HG02970 (cell line): ENCODE results near the gene SF3A2.

Experiments
- ATAC-seq: cut with Tn5 transposase; IDR thresholded peaks from one replicate; pipeline ENCODE4 v1.9.1; 2021; ENCODE audit warnings: mild to moderate bottlenecking, moderate library complexity, moderate number of reproducible peaks; ENCODE audit not compliant: unreplicated experiment, low FRiP score

SF3A2 gene

DNA sequence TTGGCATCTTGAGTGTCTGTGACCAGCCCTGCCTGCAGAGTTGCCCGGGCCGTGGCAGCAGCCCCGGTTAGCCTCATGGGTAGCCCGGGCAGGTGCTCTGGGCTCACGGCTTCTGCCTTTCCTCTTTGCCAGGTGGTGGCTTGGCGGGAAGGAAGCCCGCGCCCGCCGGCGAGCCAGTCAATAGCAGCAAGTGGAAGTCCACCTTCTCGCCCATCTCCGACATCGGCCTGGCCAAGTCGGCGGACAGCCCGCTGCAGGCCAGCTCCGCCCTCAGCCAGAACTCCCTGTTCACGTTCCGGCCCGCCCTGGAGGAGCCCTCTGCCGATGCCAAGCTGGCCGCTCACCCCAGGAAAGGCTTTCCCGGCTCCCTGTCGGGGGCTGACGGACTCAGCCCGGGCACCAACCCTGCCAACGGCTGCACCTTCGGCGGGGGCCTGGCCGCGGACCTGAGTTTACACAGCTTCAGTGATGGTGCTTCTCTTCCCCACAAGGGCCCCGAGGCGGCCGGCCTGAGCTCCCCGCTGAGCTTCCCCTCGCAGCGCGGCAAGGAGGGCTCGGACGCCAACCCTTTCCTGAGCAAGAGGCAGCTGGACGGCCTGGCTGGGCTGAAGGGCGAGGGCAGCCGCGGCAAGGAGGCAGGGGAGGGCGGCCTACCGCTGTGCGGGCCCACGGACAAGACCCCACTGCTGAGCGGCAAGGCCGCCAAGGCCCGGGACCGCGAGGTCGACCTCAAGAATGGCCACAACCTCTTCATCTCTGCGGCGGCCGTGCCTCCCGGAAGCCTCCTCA is 10.4 kb upstream of the SF3A2 start:
- ATAC-seq = no peak

DNA sequence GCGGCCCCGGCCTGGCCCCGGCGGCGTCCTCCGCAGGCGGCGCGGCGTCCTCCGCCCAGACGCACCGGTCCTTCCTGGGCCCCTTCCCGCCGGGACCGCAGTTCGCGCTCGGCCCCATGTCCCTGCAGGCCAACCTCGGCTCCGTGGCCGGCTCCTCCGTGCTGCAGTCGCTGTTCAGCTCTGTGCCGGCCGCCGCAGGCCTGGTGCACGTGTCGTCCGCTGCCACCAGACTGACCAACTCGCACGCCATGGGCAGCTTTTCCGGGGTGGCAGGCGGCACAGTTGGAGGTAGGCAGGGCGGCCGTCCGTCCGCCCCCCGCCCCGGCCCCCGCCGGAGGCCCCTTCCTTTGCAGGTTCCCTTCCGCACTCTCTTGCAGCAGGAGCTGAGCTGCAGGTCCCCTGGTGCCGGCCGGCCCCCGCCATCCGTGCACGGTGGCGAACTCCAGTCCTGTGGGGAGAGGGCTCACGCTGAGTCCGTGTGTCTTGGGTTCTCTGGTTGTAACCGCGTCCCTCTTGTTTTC is 9.7 kb upstream of the SF3A2 start:
- ATAC-seq = no peak

DNA sequence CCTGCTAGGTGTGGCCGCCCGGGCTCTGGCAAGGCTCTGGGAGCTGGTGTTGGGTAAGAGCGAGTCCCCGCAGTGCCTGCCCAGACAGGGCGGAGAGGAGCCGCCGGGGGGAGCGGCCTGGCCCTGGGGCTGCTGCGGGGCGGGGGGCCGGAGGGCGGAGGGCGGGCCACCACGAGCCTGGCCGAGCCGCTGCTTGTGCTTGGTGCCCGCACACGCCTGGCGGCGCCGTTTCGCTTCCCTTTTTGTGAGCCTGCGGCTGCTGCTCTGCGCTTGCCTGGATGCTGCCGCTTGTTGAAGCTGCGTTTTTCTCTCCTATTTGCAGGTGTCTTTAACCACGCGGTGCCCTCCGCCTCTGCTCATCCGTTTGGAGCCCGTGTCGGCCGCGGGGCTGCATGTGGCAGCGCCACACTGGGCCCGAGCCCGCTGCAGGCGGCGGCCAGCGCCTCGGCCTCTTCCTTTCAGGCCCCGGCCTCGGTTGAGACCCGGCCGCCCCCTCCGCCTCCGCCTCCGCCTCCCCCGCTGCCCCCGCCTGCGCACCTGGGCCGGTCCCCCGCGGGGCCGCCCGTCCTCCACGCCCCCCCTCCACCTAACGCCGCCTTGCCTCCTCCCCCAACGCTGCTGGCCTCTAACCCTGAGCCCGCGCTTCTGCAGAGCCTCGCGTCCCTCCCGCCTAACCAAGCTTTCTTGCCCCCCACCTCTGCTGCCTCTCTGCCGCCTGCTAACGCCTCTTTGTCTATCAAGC is 9.0 kb upstream of the SF3A2 start:
- ATAC-seq = no peak

DNA sequence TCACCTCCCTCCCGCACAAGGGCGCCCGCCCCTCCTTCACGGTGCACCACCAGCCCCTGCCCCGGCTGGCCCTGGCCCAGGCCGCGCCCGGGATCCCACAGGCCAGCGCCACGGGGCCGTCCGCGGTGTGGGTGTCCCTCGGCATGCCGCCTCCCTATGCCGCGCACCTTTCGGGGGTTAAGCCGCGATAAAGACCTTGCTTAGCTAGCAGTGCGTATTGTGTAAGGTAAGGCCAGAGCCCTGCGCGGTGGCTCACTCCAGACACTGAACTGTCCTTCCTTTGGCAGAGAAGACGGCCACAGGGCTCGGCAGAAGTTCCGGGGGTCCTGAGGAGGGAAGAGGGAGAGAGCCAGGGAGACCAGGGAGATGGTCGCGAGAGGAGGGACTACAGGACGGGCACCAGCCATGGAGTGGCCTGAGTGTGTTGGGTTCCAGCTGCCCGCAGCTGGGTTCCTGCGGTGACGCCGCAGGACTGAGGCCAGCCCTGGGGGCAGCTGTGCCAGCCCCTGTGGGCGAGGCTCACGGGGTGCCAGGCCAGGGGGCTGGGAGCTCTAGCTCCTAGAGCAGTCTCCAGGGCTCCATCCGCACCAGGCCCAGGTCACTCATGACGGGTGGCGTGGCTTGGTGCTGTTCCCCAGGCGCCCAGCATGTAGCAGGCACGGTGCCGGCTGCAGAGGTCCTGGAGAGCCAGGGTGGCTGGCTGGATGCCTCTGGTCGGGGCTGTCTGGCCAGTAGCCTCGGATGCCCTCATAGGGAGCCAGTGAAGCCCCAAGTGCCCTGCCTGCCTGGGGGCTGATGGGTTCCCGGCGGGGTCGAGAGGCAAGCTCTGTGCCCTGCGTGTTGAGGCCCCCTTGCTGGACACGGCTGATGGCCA is 8.2 kb upstream of the SF3A2 start:
- ATAC-seq = no peak

DNA sequence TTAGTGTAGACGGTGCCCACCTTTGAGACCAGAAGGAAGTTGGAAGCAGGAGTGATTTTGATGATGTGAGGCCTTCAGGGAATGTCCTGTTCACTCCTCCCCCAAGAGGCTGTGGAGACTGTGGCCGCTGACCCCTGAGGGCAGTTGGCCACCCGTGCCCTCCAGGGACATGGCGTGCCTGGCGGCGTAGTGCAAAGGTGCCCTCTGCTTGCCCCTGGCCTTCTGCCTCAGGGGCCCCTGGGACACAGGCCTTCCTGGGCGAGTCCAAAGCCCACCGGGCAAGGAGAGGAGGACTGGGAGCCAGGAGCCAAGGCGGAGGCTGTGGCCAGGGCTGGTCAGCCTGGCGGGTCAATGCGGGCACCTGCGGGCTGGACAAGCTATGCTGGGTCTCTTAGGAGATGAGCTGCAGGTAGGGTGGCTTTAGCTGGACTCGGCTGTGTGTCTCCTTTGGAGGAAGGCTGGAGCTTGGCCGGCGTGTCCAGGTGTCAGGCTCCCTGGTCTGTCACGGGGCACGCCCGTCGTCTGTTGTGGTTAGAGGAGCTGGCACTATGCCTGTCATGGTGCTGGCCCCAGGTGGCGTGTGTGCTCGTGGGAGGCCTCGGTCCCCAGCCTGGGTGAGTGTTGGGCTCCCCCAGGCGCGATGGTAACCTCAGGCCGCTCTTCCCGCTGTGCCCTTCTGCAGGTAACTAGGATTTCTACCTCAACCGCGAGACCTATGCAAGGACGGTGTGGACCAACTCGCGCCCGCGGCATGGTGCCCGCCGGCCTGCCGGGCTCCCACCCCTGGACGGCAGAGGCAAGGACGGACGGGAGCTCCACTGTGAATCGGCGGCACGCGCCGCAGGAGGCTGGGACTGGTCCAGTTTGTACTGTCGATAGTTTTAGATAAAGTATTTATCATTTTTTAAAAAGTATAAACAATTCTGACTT is 7.3 kb upstream of the SF3A2 start:
- no peak for ATAC-seq

DNA sequence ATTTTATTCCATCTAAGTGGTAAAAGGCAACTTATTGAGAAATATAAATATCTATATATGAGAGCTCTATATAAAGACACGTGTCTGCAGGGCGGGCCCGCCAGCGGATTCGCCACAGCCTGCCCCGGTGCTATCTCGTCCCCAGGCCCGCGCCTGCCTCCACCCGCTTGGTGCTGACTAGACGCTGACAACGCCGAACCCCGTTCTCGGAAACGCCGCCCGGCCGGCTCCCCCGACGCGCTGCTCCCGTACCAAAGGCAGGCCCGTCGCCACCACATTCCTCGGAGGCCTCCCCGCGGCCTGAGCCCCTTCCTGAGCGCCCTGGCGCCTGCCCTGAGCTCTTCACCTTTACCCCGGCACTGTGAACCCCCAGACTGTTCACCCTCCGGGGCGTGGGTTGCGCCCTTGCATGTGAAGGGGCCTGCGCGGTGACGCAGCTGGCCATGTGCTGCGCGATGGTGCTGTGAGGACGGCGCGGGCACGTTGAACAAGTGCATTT is 6.5 kb upstream of the SF3A2 start:
- ATAC-seq = no peak

DNA sequence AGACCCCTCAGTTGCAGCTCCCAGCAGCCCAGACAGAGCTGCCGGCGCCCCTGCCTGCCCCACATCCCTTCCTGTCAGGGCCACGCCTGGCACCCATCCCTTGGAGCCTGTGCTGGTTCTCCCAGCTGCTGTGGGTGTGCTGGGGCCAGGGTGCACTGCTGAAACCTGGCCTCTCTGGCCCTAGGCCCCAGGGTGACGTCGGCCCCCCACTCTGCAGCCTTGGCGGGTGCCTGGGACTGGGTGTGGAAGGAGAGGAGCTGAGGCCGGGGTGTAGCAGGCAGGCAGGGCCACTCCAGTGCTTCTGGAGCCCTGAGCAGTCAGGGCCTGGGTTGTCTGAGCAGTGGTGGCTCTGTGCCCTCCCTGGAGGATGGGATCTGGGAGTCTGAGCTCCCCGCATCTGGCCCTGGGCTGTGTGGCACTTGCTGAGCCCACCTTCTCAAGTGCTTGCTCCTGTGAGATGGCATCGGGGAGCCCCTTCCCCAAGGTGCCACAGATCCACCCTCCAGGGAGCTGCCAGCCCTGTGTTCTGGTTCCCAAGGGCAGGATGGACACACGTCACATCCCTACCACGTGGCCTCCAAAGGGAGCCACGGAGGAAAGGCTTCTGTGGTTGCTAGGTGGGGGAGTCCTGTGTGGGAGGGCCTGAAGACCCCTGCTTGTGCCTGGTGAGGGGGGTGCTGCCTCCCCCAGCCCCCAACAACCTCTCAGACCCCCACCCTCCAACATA is 5.7 kb upstream of the SF3A2 start:
- no peak for ATAC-seq

DNA sequence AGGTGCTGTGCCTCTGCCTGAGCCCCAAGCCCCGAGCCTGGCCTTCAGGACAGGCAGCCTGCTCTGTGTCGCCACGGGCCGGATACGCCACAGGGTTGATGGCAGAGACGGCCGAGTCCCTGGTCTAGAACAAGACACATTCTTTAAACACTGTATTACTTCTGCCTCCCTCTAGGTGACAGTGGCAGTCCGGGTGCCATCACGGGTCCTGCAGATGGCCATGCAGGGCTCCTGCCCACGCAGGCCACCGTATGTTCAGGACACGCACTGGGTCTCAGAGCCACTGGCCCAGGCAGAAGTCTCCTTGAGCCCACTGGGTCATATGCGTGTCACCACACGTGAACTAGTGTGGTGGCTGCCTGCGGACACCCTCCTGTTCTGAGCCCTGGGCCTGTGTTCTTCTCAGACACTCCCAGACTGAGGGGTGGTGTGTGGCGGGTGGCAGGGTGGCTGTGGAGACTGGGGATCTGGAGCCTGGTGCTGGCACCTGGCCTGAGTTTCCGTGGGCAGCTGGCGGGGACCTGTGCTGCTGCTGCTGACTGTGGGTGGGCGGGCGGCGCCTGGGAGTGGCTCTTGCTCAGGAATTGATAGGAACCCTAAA is 4.9 kb upstream of the SF3A2 start:
- ATAC-seq = no peak

DNA sequence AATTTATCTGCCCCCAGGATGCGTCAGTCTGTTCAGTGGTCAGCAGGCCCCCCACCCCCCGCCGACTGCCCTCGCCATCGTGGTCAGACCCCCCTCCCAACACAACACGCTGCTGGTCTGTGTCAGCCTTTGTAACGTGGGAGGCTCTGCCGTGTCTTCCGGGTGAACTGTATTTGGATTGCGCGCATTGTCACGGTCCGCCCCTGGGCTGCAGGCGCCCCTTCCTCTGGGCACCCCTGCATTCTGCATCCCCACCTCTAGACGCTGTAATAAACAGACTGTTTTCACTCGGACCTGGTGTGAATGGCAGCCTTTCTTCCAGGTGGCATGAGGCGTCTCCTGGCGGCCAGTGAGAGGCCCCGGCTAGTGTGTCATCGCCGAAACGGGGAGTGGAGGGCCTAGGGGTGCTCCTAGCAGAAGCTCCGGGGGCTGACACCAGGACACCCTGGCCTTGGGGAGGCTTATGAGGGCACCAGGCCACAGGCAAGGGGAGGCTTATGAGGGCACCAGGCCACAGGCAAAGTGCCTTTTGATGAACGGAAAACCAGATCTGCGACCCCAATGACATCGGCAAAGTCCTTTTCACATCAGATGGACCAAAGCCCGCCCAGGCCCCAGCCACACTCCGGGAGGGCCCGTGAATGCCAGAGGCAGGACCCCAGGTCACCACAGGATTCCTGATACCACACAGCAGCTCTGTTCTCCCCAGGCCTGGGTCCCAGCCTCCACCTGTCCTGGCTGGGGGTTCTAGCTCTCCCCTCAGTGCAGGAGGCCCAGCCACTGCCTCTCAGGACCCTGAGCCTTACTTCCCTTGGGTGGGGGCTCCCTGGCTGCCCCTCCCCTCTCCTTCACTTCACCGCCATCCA is 4.1 kb upstream of the SF3A2 start:
- ATAC-seq = no peak

DNA sequence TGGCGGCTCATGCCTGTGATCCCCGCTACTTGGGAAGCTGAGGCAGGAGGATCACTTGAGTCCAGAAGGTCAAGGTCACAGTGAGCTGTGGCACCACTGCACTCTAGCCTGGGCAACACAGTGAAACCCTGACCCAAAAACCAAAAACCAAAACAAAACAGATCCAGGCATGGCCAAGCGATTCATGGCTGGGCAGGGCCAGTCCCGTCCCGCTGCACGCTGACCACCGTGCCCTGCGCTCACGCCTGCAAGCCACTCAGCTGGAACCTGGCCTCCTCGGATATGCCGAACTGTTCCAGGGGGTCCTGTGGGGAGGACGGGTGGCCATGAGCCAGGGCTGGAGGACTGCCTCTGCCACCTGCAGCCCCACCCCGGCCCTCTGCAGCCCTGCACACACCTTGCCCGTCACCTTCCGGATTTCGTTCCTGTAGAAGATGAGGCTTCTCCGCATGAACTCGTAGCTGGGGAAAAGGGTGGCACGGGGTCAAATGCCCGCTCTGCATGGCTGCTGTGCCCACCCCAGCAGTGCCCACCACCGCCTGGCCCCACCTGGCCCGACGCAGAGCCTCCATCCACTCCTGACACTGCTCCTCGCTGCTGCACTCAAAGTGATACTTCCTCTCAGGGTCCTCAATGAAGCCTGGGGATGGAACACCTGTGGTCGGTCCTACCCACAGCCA is 2.9 kb upstream of the SF3A2 start:
- no peak for ATAC-seq

DNA sequence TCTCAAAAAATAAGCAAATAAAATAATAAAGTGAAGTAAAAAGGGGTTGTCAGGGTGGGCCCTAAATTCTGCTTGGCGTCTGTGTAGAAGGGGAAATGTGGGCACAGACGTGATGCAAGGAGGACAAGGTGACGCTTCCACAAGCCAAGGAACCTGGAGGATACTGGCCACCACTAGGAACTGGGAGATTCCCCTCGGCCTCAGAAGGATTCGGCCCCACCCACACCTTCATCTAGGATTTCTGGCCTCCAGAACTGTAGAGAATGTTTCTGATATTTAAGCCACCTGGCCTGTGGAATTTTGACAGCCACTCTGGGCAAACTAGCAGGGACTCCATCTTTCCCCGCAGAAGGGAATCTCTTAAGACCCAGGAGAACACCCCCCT is 1.6 kb upstream of the SF3A2 start:
- no peak for ATAC-seq

DNA sequence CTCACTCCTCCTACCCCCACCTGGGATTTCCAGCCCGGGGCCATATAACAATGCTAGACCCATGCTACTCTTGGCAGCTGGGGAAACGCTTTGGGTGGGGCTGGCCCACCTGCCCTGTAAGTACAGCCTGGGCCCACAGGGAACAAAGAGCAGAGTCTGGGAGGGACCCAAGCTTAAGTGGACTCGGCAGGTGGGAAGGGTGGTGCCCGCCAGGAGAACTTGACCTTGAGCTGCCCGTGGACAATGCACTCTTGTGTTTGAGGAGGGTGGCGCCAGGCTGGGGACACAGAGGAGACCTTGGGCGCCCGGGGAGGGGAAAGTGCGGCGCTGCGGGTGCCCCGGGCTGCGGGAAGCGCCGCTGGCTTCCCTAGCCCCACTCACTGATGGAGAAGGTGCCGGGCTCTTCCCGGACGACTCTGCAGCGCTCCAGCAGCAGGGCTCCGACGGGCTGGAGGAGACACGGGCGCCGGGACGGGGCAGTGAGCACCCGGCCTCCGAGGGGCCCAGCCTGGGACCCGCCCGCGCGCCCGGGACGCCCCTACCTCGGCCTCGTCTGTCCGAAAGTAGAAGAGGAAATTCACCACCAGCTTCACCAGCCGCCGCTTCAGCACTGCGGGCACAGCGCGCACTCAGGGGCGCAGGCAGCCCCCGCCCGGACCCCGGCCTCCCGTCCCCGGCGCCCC is 1.1 kb upstream of the SF3A2 start:
- ATAC-seq = peak; percentile 9

DNA sequence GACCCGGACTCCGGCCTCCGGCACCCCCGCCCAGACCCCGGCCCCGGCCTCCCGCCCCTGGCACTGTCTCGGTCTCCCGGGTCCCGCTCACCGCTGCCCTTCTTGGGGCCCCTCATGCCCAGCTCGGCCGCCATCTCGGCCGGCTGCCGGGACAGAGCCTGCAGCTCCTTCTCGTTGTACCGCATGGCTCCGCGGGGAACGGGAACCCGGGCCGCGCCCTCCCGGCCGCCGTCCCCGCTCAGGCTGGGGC is 635 bp upstream of the SF3A2 start:
- ATAC-seq = no peak

DNA sequence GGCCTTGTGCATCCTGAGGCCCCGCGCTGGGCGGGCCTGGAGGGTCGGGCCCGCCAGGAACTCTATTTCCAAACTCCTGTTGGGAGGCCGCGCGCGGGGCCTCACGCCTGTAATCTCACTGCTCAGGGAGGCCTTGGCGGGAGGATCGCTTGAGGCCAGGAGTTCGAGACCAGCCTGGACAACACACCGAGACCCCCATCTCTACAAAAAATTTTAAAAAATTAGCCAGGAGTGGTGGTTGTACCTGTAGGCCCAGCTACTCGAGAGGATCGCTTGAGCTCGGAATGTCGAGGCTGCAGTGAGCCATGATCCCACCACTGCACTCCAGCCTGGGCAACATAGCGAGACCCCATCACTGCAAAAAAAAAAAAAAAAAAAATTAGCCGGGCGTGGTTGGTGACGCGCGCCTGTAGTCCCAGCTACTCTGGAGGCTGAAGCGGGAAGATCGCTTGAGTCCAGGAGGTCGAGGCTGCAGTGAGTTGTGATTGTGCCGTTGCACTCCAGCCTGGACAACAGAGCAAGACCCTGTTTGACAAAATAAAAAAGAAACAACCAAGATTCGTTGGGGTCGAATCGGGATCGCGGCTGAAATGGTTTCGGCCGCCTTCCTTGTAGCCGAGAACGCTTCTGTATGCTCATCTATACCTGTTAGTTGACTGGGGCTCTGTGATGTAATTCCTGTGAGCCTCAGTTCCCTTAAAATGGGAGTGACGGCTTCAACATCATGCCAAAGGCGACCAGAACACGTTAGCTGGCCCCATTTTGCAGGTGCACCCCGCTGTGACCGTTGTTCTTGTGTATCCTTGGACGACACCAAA is 636 bp downstream of the SF3A2 start:
- ATAC-seq = no peak

DNA sequence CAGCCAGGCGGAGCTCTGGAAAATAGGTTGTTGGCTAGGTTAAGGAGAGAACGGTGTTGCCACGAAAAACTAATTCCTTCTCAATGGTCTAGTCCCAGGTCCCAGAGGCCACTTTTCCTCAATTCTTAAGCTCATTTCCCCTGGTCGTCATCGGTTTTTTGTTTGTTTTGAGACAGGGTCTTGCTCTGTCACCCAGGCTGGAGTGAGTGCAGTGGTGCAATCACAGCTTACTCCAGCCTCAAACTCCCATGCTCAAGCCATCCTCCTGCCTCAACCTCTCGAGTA is 1.2 kb downstream of the SF3A2 start:
- no peak for ATAC-seq

DNA sequence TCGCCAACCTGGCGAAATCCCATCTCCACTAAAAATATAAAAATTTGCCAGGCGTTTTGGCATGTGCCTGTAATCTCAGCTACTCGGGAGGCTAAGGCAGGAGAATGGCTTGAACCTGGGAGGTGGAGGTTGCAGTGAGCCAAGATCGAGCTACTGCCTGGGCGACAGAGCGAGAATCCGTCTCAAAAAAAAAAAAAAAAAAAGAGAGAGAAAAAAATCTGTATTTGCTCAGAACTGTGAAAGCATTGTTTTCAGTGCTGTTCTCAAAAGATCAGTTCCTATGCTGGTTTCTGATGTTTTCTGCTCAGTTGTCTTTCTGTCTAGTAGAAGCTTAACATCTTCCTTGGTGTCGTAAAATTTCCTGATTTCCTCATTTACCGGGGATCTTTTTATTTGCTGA is 2.5 kb downstream of the SF3A2 start:
- ATAC-seq = no peak
